ENCODE data around the gene TLK2.
A peak's percentile ranks its signal among the peaks of the same experiment; 100 is the strongest.

The TLK2 gene

GRCh38 chr17:62625184-62625869 is 146.7 kb downstream of the TLK2 start:
- no peak overlapping the region for H3K4me3 ChIP-seq (replicated peaks; ENCODE audit: low read depth, low read length)
- H3K36me3 ChIP-seq (ENCODE audit: control insufficient read depth, insufficient read depth, low read length): no peaks in the 10 kb centered on the region
- no peaks in the 10 kb centered on the region; the same call in 1 of the 2 replicates for H3K27me3 ChIP-seq (replicated peaks; ENCODE audit: control insufficient read depth, insufficient read depth, low read length)
- no peak for TF ChIP-seq CTCF (IDR thresholded peaks at IDR 0.05; ENCODE audit: insufficient read depth, low read length, poor library complexity, severe bottlenecking)
- DNase-seq (ENCODE audit: extremely low read depth, insufficient read length): no peak

- no peaks in the 10 kb centered on the region; the same call in 1 of the 2 replicates for H3K27me3 ChIP-seq (replicated peaks; ENCODE audit: control insufficient read depth, insufficient read depth, low read length)
- no peak overlapping the region for H3K4me3 ChIP-seq (replicated peaks; ENCODE audit: low read depth, low read length)
- no peak for TF ChIP-seq CTCF (IDR thresholded peaks at IDR 0.05; ENCODE audit: insufficient read depth, low read length, poor library complexity, severe bottlenecking)
- H3K36me3 ChIP-seq (ENCODE audit: control insufficient read depth, insufficient read depth, low read length): no peaks in the 10 kb centered on the region
- DNase-seq (ENCODE audit: extremely low read depth, insufficient read length): no peak
These were observed 147.2 kb downstream of the TLK2 start for GRCh38 chr17:62625870-62626200.

GRCh38 chr17:62626719-62627218 is 148.1 kb downstream of the TLK2 start:
- Histone ChIP-seq H3K36me3 (ENCODE audit: control insufficient read depth, insufficient read depth, low read length) (no peaks in the 10 kb centered on the region), H3K27me3 (replicated peaks; ENCODE audit: control insufficient read depth, insufficient read depth, low read length) (no peaks in the 10 kb centered on the region; the same call in 1 of the 2 replicates), H3K4me3 (replicated peaks; ENCODE audit: low read depth, low read length) (peak overlapping the region; percentile 62)
- no peak for TF ChIP-seq CTCF (IDR thresholded peaks at IDR 0.05; ENCODE audit: insufficient read depth, low read length, poor library complexity, severe bottlenecking)
- no peak for DNase-seq (ENCODE audit: extremely low read depth, insufficient read length)

- H3K27me3 ChIP-seq (replicated peaks; ENCODE audit: control insufficient read depth, insufficient read depth, low read length): no peaks in the 10 kb centered on the region; the same call in 1 of the 2 replicates
- H3K4me3 ChIP-seq (replicated peaks; ENCODE audit: low read depth, low read length): peak within 1 kb of the TSS; percentile 62
- H3K36me3 ChIP-seq (ENCODE audit: control insufficient read depth, insufficient read depth, low read length): no peaks in the 10 kb centered on the region
- peak; percentile 53 for DNase-seq (ENCODE audit: extremely low read depth, insufficient read length)
- TF ChIP-seq CTCF (IDR thresholded peaks at IDR 0.05; ENCODE audit: insufficient read depth, low read length, poor library complexity, severe bottlenecking): no peak
These were observed 148.7 kb downstream of the TLK2 start, which contains the start of gene MRC2 for GRCh38 chr17:62627219-62627903. Gene MRC2, plus strand, starts transcription at chr17:62627670. Its CDS starts 133 bp downstream, at chr17:62627803.

GRCh38 chr17:62627904-62628633 is 149.4 kb downstream of the TLK2 start:
- H3K27me3 ChIP-seq (replicated peaks; ENCODE audit: control insufficient read depth, insufficient read depth, low read length): no peaks in the 10 kb centered on the region; the same call in 1 of the 2 replicates
- H3K4me3 ChIP-seq (replicated peaks; ENCODE audit: low read depth, low read length): peak overlapping the region; percentile 62
- TF ChIP-seq CTCF (IDR thresholded peaks at IDR 0.05; ENCODE audit: insufficient read depth, low read length, poor library complexity, severe bottlenecking): no peak
- peak; percentile 52 for DNase-seq (ENCODE audit: extremely low read depth, insufficient read length)
- H3K36me3 ChIP-seq (ENCODE audit: control insufficient read depth, insufficient read depth, low read length): no peaks in the 10 kb centered on the region
